ENCODE measurements around the gene CSGALNACT2. TPM values are rescaled to one million over a fixed set of nuclear protein-coding genes. Genes with fewer than 3 reads are reported as not detected.

Gene CSGALNACT2, protein sequence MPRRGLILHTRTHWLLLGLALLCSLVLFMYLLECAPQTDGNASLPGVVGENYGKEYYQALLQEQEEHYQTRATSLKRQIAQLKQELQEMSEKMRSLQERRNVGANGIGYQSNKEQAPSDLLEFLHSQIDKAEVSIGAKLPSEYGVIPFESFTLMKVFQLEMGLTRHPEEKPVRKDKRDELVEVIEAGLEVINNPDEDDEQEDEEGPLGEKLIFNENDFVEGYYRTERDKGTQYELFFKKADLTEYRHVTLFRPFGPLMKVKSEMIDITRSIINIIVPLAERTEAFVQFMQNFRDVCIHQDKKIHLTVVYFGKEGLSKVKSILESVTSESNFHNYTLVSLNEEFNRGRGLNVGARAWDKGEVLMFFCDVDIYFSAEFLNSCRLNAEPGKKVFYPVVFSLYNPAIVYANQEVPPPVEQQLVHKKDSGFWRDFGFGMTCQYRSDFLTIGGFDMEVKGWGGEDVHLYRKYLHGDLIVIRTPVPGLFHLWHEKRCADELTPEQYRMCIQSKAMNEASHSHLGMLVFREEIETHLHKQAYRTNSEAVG
- total RNA-seq = 20.0 TPM
- polyA plus RNA-seq (ENCODE audit: insufficient read depth, low read depth, low replicate concordance) = 4.8 TPM
- long read RNA-seq, donor 1, partial matches to known transcripts = 0 of 2 reads
- long read RNA-seq, donor 1, other reads (novel, unspliced or antisense) = 0 of 2 reads
- long read RNA-seq, donor 2, partial matches to known transcripts = 0 of 3 reads
- long read RNA-seq, donor 2, other reads (novel, unspliced or antisense) = 0 of 3 reads
- long read RNA-seq, donor 3, partial matches to known transcripts = 0 of 2 reads
- long read RNA-seq, donor 3, other reads (novel, unspliced or antisense) = 0 of 2 reads
- long read RNA-seq, donor 4, partial matches to known transcripts = 0 of 4 reads
- long read RNA-seq, donor 4, other reads (novel, unspliced or antisense) = 0 of 4 reads
- long read RNA-seq, donor 5 = 0 reads
- long read RNA-seq, donor 6 = 0 reads
- long read RNA-seq, donor 7, transcript CSGALNACT2-201 (8 exons, 3,730 nt) = major isoform, 15 of 16 reads
- long read RNA-seq, donor 7, partial matches to known transcripts = 1 of 16 reads
- long read RNA-seq, donor 7, other reads (novel, unspliced or antisense) = 0 of 16 reads
- long read RNA-seq, donor 8 = 0 reads
- long read RNA-seq, donor 9, partial matches to known transcripts = 0 of 1 reads
- long read RNA-seq, donor 9, other reads (novel, unspliced or antisense) = 0 of 1 reads
- long read RNA-seq, donor 10, transcript CSGALNACT2-201 (8 exons, 3,730 nt) = major isoform, 5 of 5 reads
- long read RNA-seq, donor 10, partial matches to known transcripts = 0 of 5 reads
- long read RNA-seq, donor 10, other reads (novel, unspliced or antisense) = 0 of 5 reads

DNA sequence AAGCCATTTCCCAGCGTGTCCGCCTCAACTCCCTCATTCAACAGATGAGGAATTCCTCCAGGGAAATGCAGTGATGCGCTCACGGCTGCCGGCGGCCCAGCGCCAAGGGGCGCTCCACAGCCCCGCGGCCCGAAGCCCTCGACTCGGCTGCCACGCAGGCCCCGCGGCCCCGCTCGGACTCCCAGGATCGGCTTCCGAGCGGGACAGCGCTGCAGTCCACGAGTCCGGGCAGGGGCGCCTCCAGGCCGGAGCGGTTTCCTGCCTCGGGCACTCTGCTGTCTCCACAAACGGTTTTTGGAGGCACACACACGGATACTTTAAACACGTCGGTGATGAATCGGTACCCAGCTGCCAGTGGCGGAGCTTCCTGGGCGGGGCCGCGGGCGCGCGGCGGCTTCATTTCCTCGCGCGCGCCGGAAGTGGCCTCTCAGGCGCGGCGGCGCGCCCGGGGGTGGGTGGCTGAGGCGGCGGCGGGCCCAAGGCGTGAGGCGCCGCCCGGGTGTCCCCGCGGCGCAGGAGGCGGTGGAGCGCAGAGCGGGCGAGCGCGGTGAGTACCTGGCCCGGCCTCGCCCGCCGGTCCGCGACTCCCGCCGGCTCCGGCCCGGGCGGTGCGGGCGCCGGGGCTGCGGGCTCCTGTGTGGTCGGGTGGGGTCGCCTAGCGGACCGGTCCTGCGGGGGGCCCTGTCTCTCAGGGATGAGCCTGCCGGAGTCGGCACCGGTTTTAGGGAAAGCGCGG lies at the start of gene CSGALNACT2:
Gene CSGALNACT2, plus strand, starts transcription at position 425 of the 736 bp plus-strand sequence. CDS start 16,705 bp downstream, outside the sequence.
- TF ChIP-seq, protein P1, sequence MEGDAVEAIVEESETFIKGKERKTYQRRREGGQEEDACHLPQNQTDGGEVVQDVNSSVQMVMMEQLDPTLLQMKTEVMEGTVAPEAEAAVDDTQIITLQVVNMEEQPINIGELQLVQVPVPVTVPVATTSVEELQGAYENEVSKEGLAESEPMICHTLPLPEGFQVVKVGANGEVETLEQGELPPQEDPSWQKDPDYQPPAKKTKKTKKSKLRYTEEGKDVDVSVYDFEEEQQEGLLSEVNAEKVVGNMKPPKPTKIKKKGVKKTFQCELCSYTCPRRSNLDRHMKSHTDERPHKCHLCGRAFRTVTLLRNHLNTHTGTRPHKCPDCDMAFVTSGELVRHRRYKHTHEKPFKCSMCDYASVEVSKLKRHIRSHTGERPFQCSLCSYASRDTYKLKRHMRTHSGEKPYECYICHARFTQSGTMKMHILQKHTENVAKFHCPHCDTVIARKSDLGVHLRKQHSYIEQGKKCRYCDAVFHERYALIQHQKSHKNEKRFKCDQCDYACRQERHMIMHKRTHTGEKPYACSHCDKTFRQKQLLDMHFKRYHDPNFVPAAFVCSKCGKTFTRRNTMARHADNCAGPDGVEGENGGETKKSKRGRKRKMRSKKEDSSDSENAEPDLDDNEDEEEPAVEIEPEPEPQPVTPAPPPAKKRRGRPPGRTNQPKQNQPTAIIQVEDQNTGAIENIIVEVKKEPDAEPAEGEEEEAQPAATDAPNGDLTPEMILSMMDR (IDR thresholded peaks at IDR 0.05; ENCODE audit: borderline replicate concordance, extremely low read depth, insufficient read depth) = no peak
- Histone ChIP-seq H3K27ac (ENCODE audit: low read depth in 2 of 2, low read length in 2 of 2) (peak within 1 kb of the TSS; percentile 92), H3K4me1 (ENCODE audit: control insufficient read depth in 2 of 3, insufficient read depth in 2 of 3, low read depth in 1 of 3, low read length in 3 of 3) (peaks cover 0 to 8% (median 0%) of the 10 kb centered on the region in 3 donors), H3K9me3 (ENCODE audit: control insufficient read depth in 2 of 3, insufficient read depth in 1 of 3, low read length in 3 of 3) (no peaks in the 10 kb centered on the region), H3K36me3 (ENCODE audit: control insufficient read depth in 2 of 3, insufficient read depth in 3 of 3, low read length in 3 of 3) (no peaks in the 10 kb centered on the region), H3K27me3 (ENCODE audit: control insufficient read depth, insufficient read depth, low read length) (no peaks in the 10 kb centered on the region), H3K9ac (ENCODE audit: low read length in 3 of 3) (peak within 1 kb of the TSS; percentile 85 to 88 (median 86)), H3K4me3 (ENCODE audit: low read length in 3 of 3) (peak within 1 kb of the TSS; percentile 88 to 92 (median 91))
- peak; percentile 85 to 96 (median 93) for DNase-seq
- no peak for FAIRE-seq
- intact Hi-C loops (cut with DNase I) = no loop called here

DNA sequence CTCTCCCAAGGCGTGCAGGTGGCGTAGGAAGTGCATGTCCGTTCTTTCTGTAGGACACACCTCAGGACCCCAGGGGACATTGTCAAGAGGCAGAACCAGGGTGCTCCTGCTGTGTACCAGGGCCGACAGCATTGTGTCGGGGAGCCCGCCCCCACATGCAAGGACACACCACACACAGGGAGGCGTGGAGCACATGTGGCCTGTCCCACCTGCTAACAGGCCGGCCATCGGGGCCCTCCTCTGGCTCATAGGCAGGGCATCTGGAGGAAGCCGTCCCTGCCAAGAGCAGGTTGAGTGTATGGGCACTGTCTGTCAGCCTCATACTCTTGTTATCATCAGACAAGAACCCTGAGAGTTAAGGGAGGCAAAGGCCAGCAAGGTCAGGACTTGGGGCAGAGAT lies 48.7 kb upstream of the CSGALNACT2 start:
- H3K9me3 ChIP-seq (ENCODE audit: control insufficient read depth in 2 of 3, insufficient read depth in 1 of 3, low read length in 3 of 3) = no peaks in the 10 kb centered on the region
- no peaks in the 10 kb centered on the region for H3K27me3 ChIP-seq (ENCODE audit: control insufficient read depth, insufficient read depth, low read length)
- no peaks in the 10 kb centered on the region for H3K4me1 ChIP-seq (ENCODE audit: control insufficient read depth in 2 of 3, insufficient read depth in 2 of 3, low read depth in 1 of 3, low read length in 3 of 3)
- H3K9ac ChIP-seq (ENCODE audit: low read length in 3 of 3) = no peak overlapping the region
- TF ChIP-seq, protein P1 (IDR thresholded peaks at IDR 0.05; ENCODE audit: borderline replicate concordance, extremely low read depth, insufficient read depth) = no peak
- no peak overlapping the region for H3K27ac ChIP-seq (ENCODE audit: low read depth in 2 of 2, low read length in 2 of 2)
- no peak overlapping the region for H3K4me3 ChIP-seq (ENCODE audit: low read length in 3 of 3)
- DNase-seq = no peak
- FAIRE-seq = no peak
- intact Hi-C loops (cut with DNase I) = loop anchor here (10.0 kb wide), 1 partner anchor 215 kb away; no protein-coding TSS in a partner anchor
- no peaks in the 10 kb centered on the region for H3K36me3 ChIP-seq (ENCODE audit: control insufficient read depth in 2 of 3, insufficient read depth in 3 of 3, low read length in 3 of 3)

DNA sequence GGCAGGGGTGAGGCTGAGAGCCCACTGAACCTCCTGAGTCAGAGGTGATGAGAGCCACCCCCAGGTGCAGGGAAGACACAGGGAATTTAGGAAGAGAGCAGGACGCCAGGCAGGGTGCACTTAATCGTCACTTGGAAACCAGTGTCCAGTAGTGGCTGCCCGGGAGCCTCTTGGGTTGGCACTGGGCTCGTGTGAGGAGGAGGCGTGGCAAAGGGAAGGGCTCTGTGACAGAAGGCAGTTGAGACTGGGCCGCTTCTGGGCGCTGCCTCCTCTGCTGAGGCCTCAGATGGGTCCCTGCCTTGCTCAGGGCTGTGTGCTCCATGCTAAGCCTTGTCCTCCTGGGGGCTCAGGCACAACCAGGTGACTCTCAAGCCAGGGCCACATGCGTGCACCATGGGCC lies 48.1 kb upstream of the CSGALNACT2 start:
- H3K27me3 ChIP-seq (ENCODE audit: control insufficient read depth, insufficient read depth, low read length) = no peaks in the 10 kb centered on the region
- no peak overlapping the region for H3K9ac ChIP-seq (ENCODE audit: low read length in 3 of 3)
- H3K4me3 ChIP-seq (ENCODE audit: low read length in 3 of 3) = no peak overlapping the region
- no peak overlapping the region for H3K27ac ChIP-seq (ENCODE audit: low read depth in 2 of 2, low read length in 2 of 2)
- no peaks in the 10 kb centered on the region for H3K36me3 ChIP-seq (ENCODE audit: control insufficient read depth in 2 of 3, insufficient read depth in 3 of 3, low read length in 3 of 3)
- FAIRE-seq = no peak
- TF ChIP-seq, protein P1 (IDR thresholded peaks at IDR 0.05; ENCODE audit: borderline replicate concordance, extremely low read depth, insufficient read depth) = no peak
- H3K4me1 ChIP-seq (ENCODE audit: control insufficient read depth in 2 of 3, insufficient read depth in 2 of 3, low read depth in 1 of 3, low read length in 3 of 3) = no peaks in the 10 kb centered on the region
- DNase-seq = no peak
- H3K9me3 ChIP-seq (ENCODE audit: control insufficient read depth in 2 of 3, insufficient read depth in 1 of 3, low read length in 3 of 3) = no peaks in the 10 kb centered on the region
- intact Hi-C loops (cut with DNase I) = no loop called here

Measured in kidney (tissue), 22 donors.